ENCODE results near the gene LIMCH1. TPM values are rescaled to one million over a fixed set of nuclear protein-coding genes. Genes with fewer than 3 reads are reported as not detected.

LIMCH1 gene
- total and polyA plus RNA-seq, 8 donors: 4.7 to 37.1 (median 17.4) TPM

DNA sequence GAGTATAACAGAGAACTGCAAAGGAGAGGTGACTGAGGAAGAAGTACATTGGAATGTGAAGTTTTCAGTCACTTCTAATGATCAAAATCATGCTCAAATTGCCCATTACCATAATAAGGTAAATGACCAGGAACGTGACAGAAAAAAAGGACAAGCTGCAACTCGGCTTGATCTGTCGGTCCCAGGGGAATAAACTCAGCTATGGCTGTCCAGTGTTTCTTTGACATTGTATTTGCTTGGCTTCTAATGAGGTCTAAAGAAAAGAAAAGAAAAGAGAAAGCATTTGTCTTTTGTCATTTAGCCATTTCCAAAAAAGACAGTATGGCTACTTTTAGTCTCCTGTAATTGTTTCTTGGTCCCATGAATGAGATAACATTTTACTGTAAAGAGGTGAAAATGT is 185.3 kb downstream of the LIMCH1 start:
- no peak overlapping the region for H3K27ac ChIP-seq
- no peaks in the 10 kb centered on the region for H3K4me1 ChIP-seq
- intact Hi-C loops (cut with DNase I; ENCODE audit: low total_unique reads): no loop called here
- no peak for DNase-seq
- peaks cover 0 to 21% (median 9%) of the 10 kb centered on the region in 4 donors for H3K9me3 ChIP-seq
- WGBS, 5 donors: 70 to 82% (median 79%) methylated on average over 3 of the region's 3 CpGs
- TF ChIP-seq POLR2AphosphoS5 (IDR thresholded peaks at IDR 0.05): no peak
- TF ChIP-seq, protein P1, sequence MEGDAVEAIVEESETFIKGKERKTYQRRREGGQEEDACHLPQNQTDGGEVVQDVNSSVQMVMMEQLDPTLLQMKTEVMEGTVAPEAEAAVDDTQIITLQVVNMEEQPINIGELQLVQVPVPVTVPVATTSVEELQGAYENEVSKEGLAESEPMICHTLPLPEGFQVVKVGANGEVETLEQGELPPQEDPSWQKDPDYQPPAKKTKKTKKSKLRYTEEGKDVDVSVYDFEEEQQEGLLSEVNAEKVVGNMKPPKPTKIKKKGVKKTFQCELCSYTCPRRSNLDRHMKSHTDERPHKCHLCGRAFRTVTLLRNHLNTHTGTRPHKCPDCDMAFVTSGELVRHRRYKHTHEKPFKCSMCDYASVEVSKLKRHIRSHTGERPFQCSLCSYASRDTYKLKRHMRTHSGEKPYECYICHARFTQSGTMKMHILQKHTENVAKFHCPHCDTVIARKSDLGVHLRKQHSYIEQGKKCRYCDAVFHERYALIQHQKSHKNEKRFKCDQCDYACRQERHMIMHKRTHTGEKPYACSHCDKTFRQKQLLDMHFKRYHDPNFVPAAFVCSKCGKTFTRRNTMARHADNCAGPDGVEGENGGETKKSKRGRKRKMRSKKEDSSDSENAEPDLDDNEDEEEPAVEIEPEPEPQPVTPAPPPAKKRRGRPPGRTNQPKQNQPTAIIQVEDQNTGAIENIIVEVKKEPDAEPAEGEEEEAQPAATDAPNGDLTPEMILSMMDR (IDR thresholded peaks at IDR 0.05): no peak
- no peak for TF ChIP-seq EP300 (IDR thresholded peaks at IDR 0.05)
- no peak for TF ChIP-seq POLR2A (IDR thresholded peaks at IDR 0.05)
- H3K4me3 ChIP-seq: no peak overlapping the region
- peaks cover 0 to 42% (median 0%) of the 10 kb centered on the region in 3 donors for H3K27me3 ChIP-seq
- H3K36me3 ChIP-seq: no peaks in the 10 kb centered on the region

GRCh38 chr4:41725254-41725653 is 187.3 kb downstream of the LIMCH1 start:
- intact Hi-C loops (cut with DNase I; ENCODE audit: low total_unique reads): no loop called here
- H3K27ac ChIP-seq: no peak overlapping the region
- H3K4me1 ChIP-seq: no peaks in the 10 kb centered on the region
- WGBS, 5 donors: 0 to 4% (median 3%) methylated on average over 1 of the region's 1 CpG
- H3K36me3 ChIP-seq: no peaks in the 10 kb centered on the region
- no peak for DNase-seq
- H3K27me3 ChIP-seq: peaks cover 0 to 42% (median 0%) of the 10 kb centered on the region in 3 donors
- H3K9me3 ChIP-seq: peaks cover 0 to 21% (median 9%) of the 10 kb centered on the region in 4 donors
- TF ChIP-seq, protein P1 (IDR thresholded peaks at IDR 0.05): no peak
- TF ChIP-seq POLR2A (IDR thresholded peaks at IDR 0.05) (no peak), EP300 (IDR thresholded peaks at IDR 0.05) (no peak), POLR2AphosphoS5 (IDR thresholded peaks at IDR 0.05) (no peak)
- no peak overlapping the region for H3K4me3 ChIP-seq

- H3K36me3 ChIP-seq: no peaks in the 10 kb centered on the region
- H3K4me1 ChIP-seq: no peaks in the 10 kb centered on the region
- no peak for TF ChIP-seq POLR2A (IDR thresholded peaks at IDR 0.05)
- TF ChIP-seq, protein P1 (IDR thresholded peaks at IDR 0.05): no peak
- no peak for TF ChIP-seq POLR2AphosphoS5 (IDR thresholded peaks at IDR 0.05)
- no peak for TF ChIP-seq EP300 (IDR thresholded peaks at IDR 0.05)
- peaks cover 0 to 21% (median 9%) of the 10 kb centered on the region in 4 donors for H3K9me3 ChIP-seq
- DNase-seq: no peak
- H3K27me3 ChIP-seq: peaks cover 0 to 42% (median 0%) of the 10 kb centered on the region in 3 donors
- WGBS, 5 donors: 59 to 74% (median 69%) methylated on average over 4 of the region's 4 CpGs
- H3K27ac ChIP-seq: no peak overlapping the region
- H3K4me3 ChIP-seq: no peak overlapping the region
- intact Hi-C loops (cut with DNase I; ENCODE audit: low total_unique reads): no loop called here
Measured at GRCh38 chr4:41727861-41728572, 190.1 kb downstream of the LIMCH1 start.

DNA sequence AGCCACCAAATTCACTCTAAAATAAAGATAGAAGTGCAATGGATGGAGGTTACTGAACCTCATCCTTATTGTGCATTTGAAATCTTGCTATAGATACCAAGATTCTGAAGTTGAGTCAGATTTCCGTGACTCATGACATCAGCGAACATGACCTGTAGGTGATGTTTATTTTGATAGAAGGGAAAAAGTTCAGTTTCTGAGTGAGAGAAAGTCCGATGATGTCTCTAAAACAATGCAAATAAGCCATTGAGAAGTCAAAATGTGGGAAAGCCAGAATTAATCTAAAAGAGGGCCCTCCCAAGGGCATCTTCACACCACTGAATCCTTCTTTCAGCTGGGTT is 190.6 kb downstream of the LIMCH1 start:
- Histone ChIP-seq H3K36me3 (no peaks in the 10 kb centered on the region), H3K27me3 (peaks cover 0 to 43% (median 0%) of the 10 kb centered on the region in 3 donors), H3K4me1 (no peaks in the 10 kb centered on the region), H3K4me3 (no peak overlapping the region), H3K27ac (no peak overlapping the region), H3K9me3 (peaks cover 0 to 21% (median 9%) of the 10 kb centered on the region in 4 donors)
- TF ChIP-seq, protein P1 (IDR thresholded peaks at IDR 0.05): no peak
- no peak for TF ChIP-seq EP300 (IDR thresholded peaks at IDR 0.05)
- TF ChIP-seq POLR2A (IDR thresholded peaks at IDR 0.05): no peak
- TF ChIP-seq POLR2AphosphoS5 (IDR thresholded peaks at IDR 0.05): no peak
- DNase-seq: no peak
- intact Hi-C loops (cut with DNase I; ENCODE audit: low total_unique reads): no loop called here
- 54 to 73% (median 72%) methylated on average over 3 of the region's 3 CpGs for WGBS, 5 donors
